SK-N-SH treated with all-trans-retinoic acid at 6 μM for 48 hours (cell line): ENCODE data around the gene TMEM222.

Source experiments
- ATAC-seq: fragments of 200-7000 bp; cut with Tn5 transposase; 3 replicates; pipeline ENCODE4 v1.9.1; 2020; ENCODE audit warnings: mild to moderate bottlenecking, moderate library complexity
- ARNTL ChIP-seq: fragments of 450-650 bp; formaldehyde crosslinking; IDR thresholded peaks from 2 replicates; pipeline ENCODE4 v1.5.0; 2020; ENCODE audit warnings: low read depth, mild to moderate bottlenecking, moderate library complexity, borderline replicate concordance
- BACH2 ChIP-seq: fragments of 250-450 bp; sonication (Bioruptor Pico); IDR thresholded peaks from 2 replicates; pipeline ENCODE4 v1.9.0; 2021; ENCODE audit warnings: mild to moderate bottlenecking, borderline replicate concordance
- CSDC2 ChIP-seq: fragments of 250-450 bp; sonication (Bioruptor Pico); IDR thresholded peaks from 2 replicates; pipeline ENCODE4 v1.5.0; 2020; ENCODE audit warnings: mild to moderate bottlenecking, moderate library complexity
- ESRRG ChIP-seq: fragments of 250-450 bp; sonication (Bioruptor Pico); IDR thresholded peaks from 2 replicates; pipeline ENCODE4 v1.6.1; 2021; ENCODE audit warnings: mild to moderate bottlenecking
- GLIS3 ChIP-seq: fragments of 250-450 bp; sonication (Bioruptor Pico); IDR thresholded peaks from 2 replicates; pipeline ENCODE4 v1.5.0; 2020; ENCODE audit warnings: mild to moderate bottlenecking, moderate library complexity
- ISL1 ChIP-seq: fragments of 250-450 bp; sonication (Bioruptor Pico); IDR thresholded peaks from 2 replicates; pipeline ENCODE4 v2.1.2; 2022; ENCODE audit warnings: mild to moderate bottlenecking, moderate library complexity
- OSR1 ChIP-seq: fragments of 250-450 bp; sonication (Bioruptor Pico); IDR thresholded peaks from 2 replicates; pipeline ENCODE4 v1.8.0; 2022; ENCODE audit warnings: moderate library complexity, mild to moderate bottlenecking, inconsistent platforms
- PPARA ChIP-seq: fragments of 250-450 bp; sonication (Bioruptor Pico); IDR thresholded peaks from 2 replicates; pipeline ENCODE4 v1.5.0; 2020; ENCODE audit warnings: mild to moderate bottlenecking, borderline replicate concordance
- RARB ChIP-seq: fragments of 250-450 bp; sonication (Bioruptor Pico); IDR thresholded peaks from 2 replicates; pipeline ENCODE4 v1.8.0; 2021; ENCODE audit warnings: mild to moderate bottlenecking, moderate library complexity
- SNAI2 ChIP-seq: fragments of 250-450 bp; sonication (Bioruptor Pico); IDR thresholded peaks from 2 replicates; pipeline ENCODE4 v1.5.0; 2020; ENCODE audit warnings: mild to moderate bottlenecking, moderate library complexity
- TCF4 ChIP-seq: fragments of 250-450 bp; sonication (Bioruptor Pico); IDR thresholded peaks from 2 replicates; pipeline ENCODE4 v1.8.0; 2021; ENCODE audit warnings: mild to moderate bottlenecking, moderate library complexity, borderline replicate concordance
- TOX ChIP-seq: fragments of 250-450 bp; sonication (Bioruptor Pico); IDR thresholded peaks from 2 replicates; pipeline ENCODE4 v1.8.0; 2021; ENCODE audit warnings: mild to moderate bottlenecking, moderate library complexity, borderline replicate concordance
- ZC3H10 ChIP-seq: fragments of 250-450 bp; sonication (Bioruptor Pico); IDR thresholded peaks from 2 replicates; pipeline ENCODE4 v1.5.1; 2021; ENCODE audit warnings: mild to moderate bottlenecking, moderate library complexity
- ZFP3 ChIP-seq: fragments of 250-450 bp; sonication (Bioruptor Pico); IDR thresholded peaks from 2 replicates; pipeline ENCODE4 v1.5.0; 2020; ENCODE audit warnings: mild to moderate bottlenecking, moderate library complexity
- ZFP30 ChIP-seq: fragments of 450-650 bp; formaldehyde crosslinking; IDR thresholded peaks from 2 replicates; pipeline ENCODE4 v1.5.0; 2022; ENCODE audit warnings: mild to moderate bottlenecking, moderate library complexity
- ZNF565 ChIP-seq: fragments of 450-650 bp; formaldehyde crosslinking; conservative IDR thresholded peaks from 2 replicates; pipeline ENCODE4 v1.5.0; 2020; ENCODE audit warnings: low read depth, mild to moderate bottlenecking, moderate library complexity
- ZNF70 ChIP-seq: fragments of 450-650 bp; formaldehyde crosslinking; IDR thresholded peaks from 2 replicates; pipeline ENCODE4 v1.5.0; 2020; ENCODE audit warnings: mild to moderate bottlenecking, moderate library complexity
- TF ChIP-seq, protein P1 (sequence below): fragments of 250-450 bp; sonication (Bioruptor Pico); IDR thresholded peaks from 2 replicates; pipeline ENCODE4 v1.8.0; 2021; ENCODE audit warnings: low read depth, mild to moderate bottlenecking, moderate library complexity, borderline replicate concordance
- TF ChIP-seq, protein P2 (sequence below): fragments of 250-450 bp; sonication (Bioruptor Pico); IDR thresholded peaks from 2 replicates; pipeline ENCODE4 v1.5.1; 2020; ENCODE audit warnings: low read depth, mild to moderate bottlenecking, moderate library complexity
- TF ChIP-seq, protein P3 (sequence below): fragments of 250-450 bp; sonication (Bioruptor Pico); IDR thresholded peaks from 2 replicates; pipeline ENCODE4 v1.8.0; 2020; ENCODE audit warnings: mild to moderate bottlenecking, moderate library complexity, borderline replicate concordance
- TF ChIP-seq, protein P4 (sequence below): fragments of 250-450 bp; sonication (Bioruptor Pico); IDR thresholded peaks from 2 replicates; pipeline ENCODE4 v1.5.1; 2021; ENCODE audit warnings: mild to moderate bottlenecking, moderate library complexity

Gene TMEM222

DNA sequence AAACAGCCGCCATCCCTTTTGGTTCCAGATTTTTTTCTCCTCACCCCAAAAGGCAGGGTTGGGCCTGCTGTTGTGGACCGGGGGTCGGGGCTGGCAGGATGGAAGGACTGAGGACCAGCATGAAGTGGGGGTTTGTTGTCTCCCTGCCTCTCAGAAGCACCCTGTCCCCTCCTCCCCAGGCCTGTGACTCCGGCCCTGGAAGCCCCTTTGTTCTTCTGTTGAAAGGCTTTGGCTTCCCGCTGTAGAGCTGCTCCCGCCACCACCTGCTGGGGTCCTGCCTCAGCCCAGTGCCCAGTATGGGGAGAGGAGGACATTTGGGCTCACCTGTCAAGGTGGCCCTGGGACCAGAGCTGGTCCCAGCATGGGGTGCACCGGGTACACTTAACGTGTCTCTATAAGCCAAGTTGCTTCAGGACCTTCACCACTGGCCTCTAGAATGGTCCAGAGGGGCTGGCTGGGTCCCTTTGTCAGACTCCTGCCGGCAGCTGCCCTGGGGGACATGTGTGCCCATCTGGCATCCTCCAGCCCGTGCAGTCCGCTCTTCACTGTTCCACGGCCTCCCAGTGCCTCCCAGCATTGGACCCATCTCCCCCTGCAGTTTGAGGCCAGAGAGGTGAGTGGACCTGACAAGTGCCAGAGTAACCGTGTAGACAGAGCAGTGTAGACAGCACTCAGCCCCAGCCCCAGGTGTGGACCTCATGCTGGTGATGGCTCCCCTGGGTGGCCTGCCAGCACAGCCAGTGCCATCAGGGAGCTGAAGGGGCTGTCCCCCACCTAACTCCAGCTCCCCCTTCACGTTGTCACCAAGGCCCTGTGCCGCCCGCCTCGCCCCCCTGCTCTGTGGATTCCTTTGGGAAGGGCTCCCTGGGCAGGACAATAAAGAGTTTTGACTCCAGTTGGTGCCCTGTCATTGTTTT, 13.8 kb downstream of the TMEM222 start:
- TF ChIP-seq TOX (CRISPR knock-in tag) (no peak), ZNF70 (CRISPR knock-in tag) (no peak)
- TF ChIP-seq, protein P1, sequence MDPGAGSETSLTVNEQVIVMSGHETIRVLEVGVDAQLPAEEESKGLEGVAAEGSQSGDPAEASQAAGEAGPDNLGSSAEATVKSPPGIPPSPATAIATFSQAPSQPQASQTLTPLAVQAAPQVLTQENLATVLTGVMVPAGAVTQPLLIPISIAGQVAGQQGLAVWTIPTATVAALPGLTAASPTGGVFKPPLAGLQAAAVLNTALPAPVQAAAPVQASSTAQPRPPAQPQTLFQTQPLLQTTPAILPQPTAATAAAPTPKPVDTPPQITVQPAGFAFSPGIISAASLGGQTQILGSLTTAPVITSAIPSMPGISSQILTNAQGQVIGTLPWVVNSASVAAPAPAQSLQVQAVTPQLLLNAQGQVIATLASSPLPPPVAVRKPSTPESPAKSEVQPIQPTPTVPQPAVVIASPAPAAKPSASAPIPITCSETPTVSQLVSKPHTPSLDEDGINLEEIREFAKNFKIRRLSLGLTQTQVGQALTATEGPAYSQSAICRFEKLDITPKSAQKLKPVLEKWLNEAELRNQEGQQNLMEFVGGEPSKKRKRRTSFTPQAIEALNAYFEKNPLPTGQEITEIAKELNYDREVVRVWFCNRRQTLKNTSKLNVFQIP (CRISPR knock-in tag): no peak
- ATAC-seq: no peak

DNA sequence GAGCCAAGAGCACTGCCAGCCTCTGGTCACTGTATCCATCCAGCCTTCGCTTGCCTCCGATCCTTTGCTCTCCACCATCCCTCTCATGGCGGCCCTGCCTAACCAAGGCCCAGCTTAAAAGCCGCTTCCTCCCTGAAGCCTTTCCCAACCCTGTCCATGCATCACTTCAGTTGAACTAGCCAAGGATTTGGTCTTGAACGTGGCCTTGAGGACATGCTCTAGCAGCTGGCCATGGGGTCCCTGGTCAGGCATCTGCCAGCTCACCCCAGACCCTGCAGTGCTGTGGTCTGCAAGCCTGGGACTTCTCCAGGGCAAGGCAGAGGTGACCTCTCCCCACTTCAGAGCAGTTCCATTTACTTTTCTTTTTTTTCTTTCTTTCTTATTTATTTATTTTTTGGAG, 14.8 kb downstream of the TMEM222 start:
- TF ChIP-seq ESRRG (no peak), SNAI2 (CRISPR knock-in tag) (no peak), OSR1 (CRISPR knock-in tag) (no peak), ZC3H10 (CRISPR knock-in tag) (no peak), ARNTL (CRISPR knock-in tag) (no peak), CSDC2 (no peak), GLIS3 (no peak), PPARA (CRISPR knock-in tag) (no peak), TOX (CRISPR knock-in tag) (no peak), TCF4 (CRISPR knock-in tag) (no peak), ZFP3 (CRISPR knock-in tag) (no peak), BACH2 (no peak), ZNF565 (CRISPR knock-in tag) (no peak), ZNF70 (CRISPR knock-in tag) (no peak)
- TF ChIP-seq, protein P2, sequence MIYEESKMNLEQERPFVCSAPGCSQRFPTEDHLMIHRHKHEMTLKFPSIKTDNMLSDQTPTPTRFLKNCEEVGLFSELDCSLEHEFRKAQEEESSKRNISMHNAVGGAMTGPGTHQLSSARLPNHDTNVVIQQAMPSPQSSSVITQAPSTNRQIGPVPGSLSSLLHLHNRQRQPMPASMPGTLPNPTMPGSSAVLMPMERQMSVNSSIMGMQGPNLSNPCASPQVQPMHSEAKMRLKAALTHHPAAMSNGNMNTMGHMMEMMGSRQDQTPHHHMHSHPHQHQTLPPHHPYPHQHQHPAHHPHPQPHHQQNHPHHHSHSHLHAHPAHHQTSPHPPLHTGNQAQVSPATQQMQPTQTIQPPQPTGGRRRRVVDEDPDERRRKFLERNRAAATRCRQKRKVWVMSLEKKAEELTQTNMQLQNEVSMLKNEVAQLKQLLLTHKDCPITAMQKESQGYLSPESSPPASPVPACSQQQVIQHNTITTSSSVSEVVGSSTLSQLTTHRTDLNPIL: no peak
- TF ChIP-seq, protein P1 (CRISPR knock-in tag): no peak
- TF ChIP-seq, protein P3, sequence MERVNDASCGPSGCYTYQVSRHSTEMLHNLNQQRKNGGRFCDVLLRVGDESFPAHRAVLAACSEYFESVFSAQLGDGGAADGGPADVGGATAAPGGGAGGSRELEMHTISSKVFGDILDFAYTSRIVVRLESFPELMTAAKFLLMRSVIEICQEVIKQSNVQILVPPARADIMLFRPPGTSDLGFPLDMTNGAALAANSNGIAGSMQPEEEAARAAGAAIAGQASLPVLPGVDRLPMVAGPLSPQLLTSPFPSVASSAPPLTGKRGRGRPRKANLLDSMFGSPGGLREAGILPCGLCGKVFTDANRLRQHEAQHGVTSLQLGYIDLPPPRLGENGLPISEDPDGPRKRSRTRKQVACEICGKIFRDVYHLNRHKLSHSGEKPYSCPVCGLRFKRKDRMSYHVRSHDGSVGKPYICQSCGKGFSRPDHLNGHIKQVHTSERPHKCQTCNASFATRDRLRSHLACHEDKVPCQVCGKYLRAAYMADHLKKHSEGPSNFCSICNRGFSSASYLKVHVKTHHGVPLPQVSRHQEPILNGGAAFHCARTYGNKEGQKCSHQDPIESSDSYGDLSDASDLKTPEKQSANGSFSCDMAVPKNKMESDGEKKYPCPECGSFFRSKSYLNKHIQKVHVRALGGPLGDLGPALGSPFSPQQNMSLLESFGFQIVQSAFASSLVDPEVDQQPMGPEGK (CRISPR knock-in tag): no peak
- TF ChIP-seq, protein P4, sequence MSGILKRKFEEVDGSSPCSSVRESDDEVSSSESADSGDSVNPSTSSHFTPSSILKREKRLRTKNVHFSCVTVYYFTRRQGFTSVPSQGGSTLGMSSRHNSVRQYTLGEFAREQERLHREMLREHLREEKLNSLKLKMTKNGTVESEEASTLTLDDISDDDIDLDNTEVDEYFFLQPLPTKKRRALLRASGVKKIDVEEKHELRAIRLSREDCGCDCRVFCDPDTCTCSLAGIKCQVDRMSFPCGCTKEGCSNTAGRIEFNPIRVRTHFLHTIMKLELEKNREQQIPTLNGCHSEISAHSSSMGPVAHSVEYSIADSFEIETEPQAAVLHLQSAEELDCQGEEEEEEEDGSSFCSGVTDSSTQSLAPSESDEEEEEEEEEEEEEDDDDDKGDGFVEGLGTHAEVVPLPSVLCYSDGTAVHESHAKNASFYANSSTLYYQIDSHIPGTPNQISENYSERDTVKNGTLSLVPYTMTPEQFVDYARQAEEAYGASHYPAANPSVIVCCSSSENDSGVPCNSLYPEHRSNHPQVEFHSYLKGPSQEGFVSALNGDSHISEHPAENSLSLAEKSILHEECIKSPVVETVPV (CRISPR knock-in tag): no peak
- ATAC-seq: no peak

DNA sequence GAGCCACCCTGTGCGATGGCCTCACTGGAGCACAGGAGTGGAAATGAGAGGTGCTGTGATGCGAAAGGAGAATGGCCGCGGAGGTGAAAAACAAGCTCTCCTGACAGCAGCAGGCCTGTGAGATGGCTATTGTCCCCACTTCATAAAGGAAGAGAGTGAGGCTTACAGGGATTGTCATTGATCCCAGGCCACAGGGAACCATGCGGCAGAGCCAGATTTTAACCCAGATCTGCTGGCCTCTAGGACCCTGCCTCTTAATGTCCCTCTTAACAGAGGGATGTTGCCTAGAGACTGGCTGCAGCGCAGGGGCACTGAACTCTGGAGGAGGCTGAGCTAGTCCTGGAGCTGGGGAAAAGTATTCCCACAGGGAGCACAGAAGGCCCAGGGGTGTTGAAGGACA, 16.8 kb downstream of the TMEM222 start:
- TF ChIP-seq ZFP3 (CRISPR knock-in tag) (no peak), SNAI2 (CRISPR knock-in tag) (no peak), ISL1 (CRISPR knock-in tag) (no peak), TOX (CRISPR knock-in tag) (no peak), CSDC2 (no peak), ZNF70 (CRISPR knock-in tag) (no peak), OSR1 (CRISPR knock-in tag) (no peak), ESRRG (no peak), ZFP30 (CRISPR knock-in tag) (no peak), TCF4 (CRISPR knock-in tag) (no peak), RARB (CRISPR knock-in tag) (no peak), ZC3H10 (CRISPR knock-in tag) (no peak), BACH2 (no peak)
- TF ChIP-seq, protein P4 (CRISPR knock-in tag): no peak
- TF ChIP-seq, protein P1 (CRISPR knock-in tag): no peak
- TF ChIP-seq, all 23 proteins: peak for 0
- no peak for ATAC-seq
